Esophagus muscularis mucosa (tissue), 4 donors: ENCODE data around the gene TMEM109. TPM values are rescaled to one million over a fixed set of nuclear protein-coding genes. Genes with fewer than 3 reads are reported as not detected.

Source experiments
- DNase-seq: peaks from one replicate; pipeline ENCODE4 v3.0.0-alpha.2; 2017; ENCODE audit errors: extremely low spot score
- H3K27ac ChIP-seq, 4 donors: fragments of 200-600 bp; sonication (generic); replicated peaks in 1 of 4; 1 replicate in 3 of 4; 2 replicates in 1 of 4; pipeline ENCODE4 v1.5.1; 2016 to 2019; ENCODE audit warnings: mild to moderate bottlenecking in 1 of 4
- H3K27me3 ChIP-seq, 4 donors: fragments of 200-600 bp; sonication (generic); one replicate each; pipeline versions ENCODE4 v1.5.1 to v1.6.0; 2016 to 2019
- H3K36me3 ChIP-seq, 4 donors: fragments of 200-600 bp; sonication (generic); one replicate each; pipeline ENCODE4 v1.5.1; 2016 to 2019
- H3K4me1 ChIP-seq, 4 donors: fragments of 200-600 bp; sonication (generic); one replicate each; pipeline ENCODE4 v1.5.1; 2016 to 2019
- H3K4me3 ChIP-seq, 4 donors: fragments of 200-600 bp; sonication (generic); 1 replicate in 2 of 4; 2 replicates in 2 of 4; pipeline ENCODE4 v1.5.1; 2016 to 2019; ENCODE audit warnings: mild to moderate bottlenecking in 4 of 4, moderate library complexity in 1 of 4
- H3K9me3 ChIP-seq, 4 donors: fragments of 200-600 bp; sonication (generic); 1 replicate in 3 of 4; 2 replicates in 1 of 4; pipeline ENCODE4 v1.5.1; 2016 to 2019
- CTCF ChIP-seq, 3 experiments: fragments of 200-600 bp in 2 of 3; fragments of 450-650 bp in 1 of 3; sonication (generic) in 2 of 3; IDR thresholded peaks; one replicate each; pipeline ENCODE4 v1.5.1; 2017 to 2019; ENCODE audit warnings: antibody characterized with exemption in 3 of 3, mild to moderate bottlenecking in 2 of 3, moderate library complexity in 1 of 3
- EP300 ChIP-seq: sonication (generic); formaldehyde crosslinking; IDR thresholded peaks from one replicate; pipeline ENCODE4 v1.6.1; 2017; ENCODE audit warnings: antibody characterized with exemption
- POLR2A ChIP-seq: fragments of 450-650 bp; IDR thresholded peaks from one replicate; pipeline ENCODE4 v1.6.1; 2017; ENCODE audit warnings: antibody characterized with exemption, moderate library complexity, mild to moderate bottlenecking, low read depth
- POLR2AphosphoS5 ChIP-seq, 2 donors: sonication (generic); formaldehyde crosslinking; IDR thresholded peaks; one replicate each; pipeline ENCODE4 v1.6.1; 2017; ENCODE audit warnings: antibody characterized with exemption in 2 of 2
- WGBS: methylation state at CpG from one replicate; pipeline ENCODE4 v1.1.5; 2018; 5-methylcytosine and 5-hydroxymethylcytosine counted together
- intact Hi-C: fragments of 100-400 bp; cut with DNase I; formaldehyde crosslinking; loops from one replicate; pipeline ENCODE4 v1.15.1; 2023
- total RNA-seq, 4 donors: library from RNA; depleted of rRNA; stranded (reverse); fragments of >200 nt; gene quantifications; one replicate each; pipeline versions ENCODE4 v1.1.0 to v1.2.1, GENCODE V29; 2016

Gene TMEM109
- total RNA-seq, 4 donors from 2014 or later: 106 to 186 (median 138) TPM

GRCh38 chr11:60941371-60942119 lies 27.6 kb downstream of the TMEM109 start:
- no peak overlapping the region for H3K27ac ChIP-seq
- H3K4me3 ChIP-seq: no peak overlapping the region
- TF ChIP-seq POLR2A: no peak
- TF ChIP-seq CTCF (IDR thresholded peaks at IDR 0.05): no peak
- peaks cover 3 to 27% (median 10%) of the 10 kb centered on the region in 4 donors for H3K4me1 ChIP-seq
- WGBS: 94% methylated on average over 6 of the region's 6 CpGs
- intact Hi-C loops: no loop called here
- H3K27me3 ChIP-seq: no peaks in the 10 kb centered on the region
- DNase-seq: no peak
- peaks cover 5 to 92% (median 70%) of the 10 kb centered on the region in 4 donors for H3K36me3 ChIP-seq
- no peaks in the 10 kb centered on the region for H3K9me3 ChIP-seq

- Histone ChIP-seq H3K27ac (no peak overlapping the region), H3K9me3 (no peaks in the 10 kb centered on the region), H3K27me3 (no peaks in the 10 kb centered on the region), H3K36me3 (peaks cover 5 to 90% (median 73%) of the 10 kb centered on the region in 4 donors), H3K4me1 (peaks cover 0 to 29% (median 5%) of the 10 kb centered on the region in 4 donors), H3K4me3 (no peak overlapping the region)
- no peak for TF ChIP-seq POLR2AphosphoS5 (IDR thresholded peaks at IDR 0.05)
- TF ChIP-seq EP300: no peak
- 97% methylated on average over 4 of the region's 4 CpGs for WGBS
- intact Hi-C loops: no loop called here
- DNase-seq: no peak
Measured at GRCh38 chr11:60942219-60942618, 28.3 kb downstream of the TMEM109 start.

GRCh38 chr11:60942970-60943565 lies 29.1 kb downstream of the TMEM109 start:
- H3K27me3 ChIP-seq: no peaks in the 10 kb centered on the region
- H3K9me3 ChIP-seq: no peaks in the 10 kb centered on the region
- DNase-seq: no peak
- 35% methylated on average over 2 of the region's 9 CpGs for WGBS
- peaks cover 5 to 85% (median 71%) of the 10 kb centered on the region in 4 donors for H3K36me3 ChIP-seq
- intact Hi-C loops: no loop called here
- peaks cover 6 to 32% (median 7%) of the 10 kb centered on the region in 4 donors for H3K4me1 ChIP-seq
- TF ChIP-seq EP300: no peak
- no peak for TF ChIP-seq POLR2A
- TF ChIP-seq CTCF (IDR thresholded peaks at IDR 0.05): no peak
- H3K27ac ChIP-seq: no peak overlapping the region
- H3K4me3 ChIP-seq: no peak overlapping the region

GRCh38 chr11:60944490-60945294 lies 30.7 kb downstream of the TMEM109 start:
- intact Hi-C loops: no loop called here
- peaks cover 5 to 69% (median 59%) of the 10 kb centered on the region in 4 donors for H3K36me3 ChIP-seq
- H3K4me1 ChIP-seq: peaks cover 11 to 46% (median 18%) of the 10 kb centered on the region in 4 donors
- no peak for TF ChIP-seq POLR2AphosphoS5 (IDR thresholded peaks at IDR 0.05)
- TF ChIP-seq EP300: no peak
- TF ChIP-seq POLR2A: no peak
- TF ChIP-seq CTCF (IDR thresholded peaks at IDR 0.05): no peak
- 82% methylated on average over 11 of the region's 11 CpGs for WGBS
- DNase-seq: no peak
- no peaks in the 10 kb centered on the region for H3K27me3 ChIP-seq
- H3K27ac ChIP-seq: no peak overlapping the region
- no peaks in the 10 kb centered on the region for H3K9me3 ChIP-seq
- no peak overlapping the region for H3K4me3 ChIP-seq

- WGBS: 97% methylated on average over 4 of the region's 5 CpGs
- peaks cover 11 to 52% (median 23%) of the 10 kb centered on the region in 4 donors for H3K4me1 ChIP-seq
- H3K27me3 ChIP-seq: no peaks in the 10 kb centered on the region
- peaks cover 5 to 63% (median 56%) of the 10 kb centered on the region in 4 donors for H3K36me3 ChIP-seq
- TF ChIP-seq POLR2A (no peak), EP300 (no peak), POLR2AphosphoS5 (IDR thresholded peaks at IDR 0.05) (no peak), CTCF (IDR thresholded peaks at IDR 0.05) (no peak)
- H3K4me3 ChIP-seq: no peak overlapping the region
- H3K27ac ChIP-seq: no peak overlapping the region
- intact Hi-C loops: no loop called here
- no peaks in the 10 kb centered on the region for H3K9me3 ChIP-seq
- DNase-seq: no peak
Measured at GRCh38 chr11:60945295-60945667, 31.3 kb downstream of the TMEM109 start.
